HG02943 (cell line): ENCODE data around the gene HEBP1.

Source experiments
- ATAC-seq: cut with Tn5 transposase; IDR thresholded peaks from one replicate; pipeline ENCODE4 v1.9.1; 2021; ENCODE audit warnings: mild to moderate bottlenecking, low read depth, moderate library complexity; ENCODE audit not compliant: unreplicated experiment

The HEBP1 gene

GRCh38 chr12:12992418-12993130 is 7.5 kb downstream of the HEBP1 start:
- no peak for ATAC-seq

- ATAC-seq = no peak
Measured at GRCh38 chr12:12990700-12991468, 9.2 kb downstream of the HEBP1 start.

GRCh38 chr12:12987421-12987820 is 12.6 kb downstream of the HEBP1 start:
- no peak for ATAC-seq

- no peak for ATAC-seq
Measured at GRCh38 chr12:12986775-12987331, 13.2 kb downstream of the HEBP1 start.

- ATAC-seq = no peak
Measured at GRCh38 chr12:12985817-12986408, 14.2 kb downstream of the HEBP1 start.

GRCh38 chr12:12984149-12984548 is 15.9 kb downstream of the HEBP1 start:
- ATAC-seq = no peak

GRCh38 chr12:12983420-12984035 is 16.5 kb downstream of the HEBP1 start:
- ATAC-seq = no peak

GRCh38 chr12:12982331-12982730 is 17.7 kb downstream of the HEBP1 start:
- ATAC-seq = no peak

- no peak for ATAC-seq
Measured at GRCh38 chr12:12979731-12980259, 20.3 kb downstream of the HEBP1 start.

- ATAC-seq = no peak
Measured at GRCh38 chr12:12979126-12979525, 20.9 kb downstream of the HEBP1 start.

- ATAC-seq = no peak
Measured at GRCh38 chr12:12977231-12977630, 22.8 kb downstream of the HEBP1 start.

- ATAC-seq = no peak
Measured at GRCh38 chr12:12976366-12976765, 23.7 kb downstream of the HEBP1 start.

- ATAC-seq = no peak
Measured at GRCh38 chr12:12975322-12976077, 24.6 kb downstream of the HEBP1 start.

GRCh38 chr12:12974211-12974610 is 25.9 kb downstream of the HEBP1 start:
- ATAC-seq = no peak

GRCh38 chr12:12973019-12973418 is 27.0 kb downstream of the HEBP1 start:
- ATAC-seq = no peak

- ATAC-seq = no peak
Measured at GRCh38 chr12:12965836-12966235, 34.2 kb downstream of the HEBP1 start.

GRCh38 chr12:12964255-12964654 is 35.8 kb downstream of the HEBP1 start:
- no peak for ATAC-seq

GRCh38 chr12:12960639-12961209 is 39.3 kb downstream of the HEBP1 start:
- ATAC-seq = no peak

GRCh38 chr12:12958886-12959285 is 41.2 kb downstream of the HEBP1 start:
- ATAC-seq = no peak
